ENCODE results near the gene LGALS3. TPM values are rescaled to one million over a fixed set of nuclear protein-coding genes. Genes with fewer than 3 reads are reported as not detected.

The LGALS3 gene
- total and polyA plus RNA-seq, 4 donors: 25.1 to 42.1 (median 38.7) TPM

DNA sequence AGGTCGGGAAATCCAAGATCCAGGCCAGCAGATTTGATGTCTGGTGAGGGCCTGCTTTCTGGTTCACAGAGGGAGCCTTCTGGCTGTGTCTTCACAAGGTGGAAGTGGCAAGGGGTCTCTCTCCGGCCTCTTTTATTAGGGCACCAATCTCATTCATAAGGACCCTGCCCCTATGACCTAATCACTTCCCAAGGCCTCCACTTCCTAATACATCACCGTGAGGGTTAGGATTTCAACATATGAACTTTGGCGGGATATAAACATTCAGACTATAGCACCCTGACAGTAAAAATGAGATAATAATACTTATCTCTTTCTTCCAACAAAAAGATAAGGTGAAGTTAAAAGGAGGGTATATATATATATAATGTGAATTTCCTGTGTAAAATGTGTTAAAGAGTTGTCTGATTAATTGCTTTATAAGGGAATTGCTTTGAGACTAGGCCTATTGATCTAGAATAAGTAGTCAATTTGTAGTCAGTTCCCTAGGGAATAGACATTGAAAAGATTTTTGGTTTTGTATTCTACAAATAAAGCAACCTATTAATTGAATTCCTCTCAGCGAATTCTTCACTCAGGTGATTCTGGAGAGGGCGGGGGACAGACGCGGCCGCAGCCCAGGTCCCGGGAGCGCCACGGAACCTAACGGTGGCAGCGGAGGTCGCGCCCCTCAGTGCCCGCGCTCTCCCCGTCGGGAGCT is 516 bp upstream of the LGALS3 start:
- peaks cover 27% of the 10 kb centered on the region for H3K27me3 ChIP-seq (ENCODE audit: control insufficient read depth, insufficient read depth, low read length)
- no peaks in the 10 kb centered on the region for H3K36me3 ChIP-seq (ENCODE audit: control insufficient read depth, insufficient read depth, low read length)
- DNase-seq (ENCODE audit: low read depth in 4 of 6, low spot score in 6 of 6): peak in 1 of 6 donors; percentile 9
- H3K4me1 ChIP-seq (ENCODE audit: control insufficient read depth, insufficient read depth, low read length): peaks cover 10% of the 10 kb centered on the region
- WGBS (ENCODE audit: insufficient coverage): 9% methylated on average over 16 of the region's 20 CpGs
- H3K9me3 ChIP-seq (ENCODE audit: control insufficient read depth, insufficient read depth, low read length): no peaks in the 10 kb centered on the region
- H3K27ac ChIP-seq (ENCODE audit: low read depth, low read length): no peak overlapping the region
- H3K4me3 ChIP-seq (ENCODE audit: low read depth, low read length): peak overlapping the region; percentile 22

DNA sequence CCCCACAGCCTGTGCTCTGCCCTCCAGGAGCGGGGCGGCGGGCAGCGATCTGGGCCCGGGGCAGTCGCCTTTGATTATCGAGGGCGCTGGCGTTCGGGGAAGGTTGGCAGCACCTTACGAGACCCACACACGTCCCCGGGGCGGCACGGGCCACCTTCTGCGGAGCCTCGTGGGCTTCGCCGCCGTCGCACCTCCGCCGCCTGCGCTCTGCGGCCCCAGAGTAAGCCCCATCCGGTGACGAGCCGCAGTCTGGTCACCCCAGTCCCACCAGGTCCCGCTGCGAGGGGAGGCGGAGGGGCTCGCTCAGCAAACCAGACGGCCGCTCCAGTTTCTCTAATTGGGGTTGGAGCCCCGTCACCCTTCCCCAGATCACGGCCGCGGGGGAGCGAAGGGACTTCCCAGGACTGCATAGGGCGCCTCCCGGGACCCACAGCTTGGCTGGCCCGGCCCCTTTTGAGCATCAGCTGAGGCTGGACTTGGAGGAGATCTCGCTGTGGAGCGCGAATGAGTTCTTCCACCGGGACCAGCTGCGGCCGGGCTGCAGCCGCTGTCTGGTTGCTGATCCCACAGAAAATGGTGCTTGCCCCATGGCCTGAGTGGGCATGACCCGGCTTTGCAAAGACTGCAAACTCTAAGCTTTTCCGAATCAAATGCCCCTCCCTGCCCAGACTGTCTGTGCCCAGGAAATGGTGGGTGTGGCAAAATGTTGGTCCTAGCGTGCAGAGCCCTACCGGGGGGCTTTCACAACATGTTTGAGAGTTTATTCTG is 560 bp downstream of the LGALS3 start:
- Histone ChIP-seq H3K9me3 (ENCODE audit: control insufficient read depth, insufficient read depth, low read length) (no peaks in the 10 kb centered on the region), H3K4me1 (ENCODE audit: control insufficient read depth, insufficient read depth, low read length) (peaks cover 10% of the 10 kb centered on the region), H3K4me3 (ENCODE audit: low read depth, low read length) (peak overlapping the region; percentile 66), H3K27me3 (ENCODE audit: control insufficient read depth, insufficient read depth, low read length) (peaks cover 27% of the 10 kb centered on the region), H3K27ac (ENCODE audit: low read depth, low read length) (peak overlapping the region; percentile 25), H3K36me3 (ENCODE audit: control insufficient read depth, insufficient read depth, low read length) (no peaks in the 10 kb centered on the region)
- 0% methylated on average over 51 of the region's 53 CpGs for WGBS (ENCODE audit: insufficient coverage)
- DNase-seq (ENCODE audit: low read depth in 4 of 6, low spot score in 6 of 6): peak in 2 of 6 donors; percentile 19 to 60

DNA sequence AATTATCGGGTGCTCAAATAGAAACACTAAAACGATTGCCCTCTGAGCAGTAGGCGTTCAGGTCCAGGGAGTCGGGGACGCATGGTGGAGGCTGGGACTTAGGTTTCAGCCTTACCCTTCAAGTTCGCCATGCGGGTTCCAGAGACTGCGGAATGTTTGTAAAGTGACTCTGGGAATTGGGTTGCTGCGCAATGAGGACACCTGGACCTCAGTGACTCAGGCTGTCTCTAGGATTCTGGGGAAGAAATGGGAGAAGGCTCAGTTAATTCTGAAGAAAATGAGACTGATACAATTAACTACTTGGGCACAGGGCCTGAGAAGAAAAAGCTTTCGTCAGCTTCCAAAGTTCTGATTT is 1.1 kb downstream of the LGALS3 start:
- WGBS (ENCODE audit: insufficient coverage): 47% methylated on average over 10 of the region's 10 CpGs
- Histone ChIP-seq H3K27ac (ENCODE audit: low read depth, low read length) (no peak overlapping the region), H3K9me3 (ENCODE audit: control insufficient read depth, insufficient read depth, low read length) (no peaks in the 10 kb centered on the region), H3K36me3 (ENCODE audit: control insufficient read depth, insufficient read depth, low read length) (no peaks in the 10 kb centered on the region), H3K27me3 (ENCODE audit: control insufficient read depth, insufficient read depth, low read length) (peaks cover 27% of the 10 kb centered on the region), H3K4me3 (ENCODE audit: low read depth, low read length) (peak overlapping the region; percentile 66), H3K4me1 (ENCODE audit: control insufficient read depth, insufficient read depth, low read length) (peaks cover 10% of the 10 kb centered on the region)
- no peak for DNase-seq (ENCODE audit: low read depth in 4 of 6, low spot score in 6 of 6)

DNA sequence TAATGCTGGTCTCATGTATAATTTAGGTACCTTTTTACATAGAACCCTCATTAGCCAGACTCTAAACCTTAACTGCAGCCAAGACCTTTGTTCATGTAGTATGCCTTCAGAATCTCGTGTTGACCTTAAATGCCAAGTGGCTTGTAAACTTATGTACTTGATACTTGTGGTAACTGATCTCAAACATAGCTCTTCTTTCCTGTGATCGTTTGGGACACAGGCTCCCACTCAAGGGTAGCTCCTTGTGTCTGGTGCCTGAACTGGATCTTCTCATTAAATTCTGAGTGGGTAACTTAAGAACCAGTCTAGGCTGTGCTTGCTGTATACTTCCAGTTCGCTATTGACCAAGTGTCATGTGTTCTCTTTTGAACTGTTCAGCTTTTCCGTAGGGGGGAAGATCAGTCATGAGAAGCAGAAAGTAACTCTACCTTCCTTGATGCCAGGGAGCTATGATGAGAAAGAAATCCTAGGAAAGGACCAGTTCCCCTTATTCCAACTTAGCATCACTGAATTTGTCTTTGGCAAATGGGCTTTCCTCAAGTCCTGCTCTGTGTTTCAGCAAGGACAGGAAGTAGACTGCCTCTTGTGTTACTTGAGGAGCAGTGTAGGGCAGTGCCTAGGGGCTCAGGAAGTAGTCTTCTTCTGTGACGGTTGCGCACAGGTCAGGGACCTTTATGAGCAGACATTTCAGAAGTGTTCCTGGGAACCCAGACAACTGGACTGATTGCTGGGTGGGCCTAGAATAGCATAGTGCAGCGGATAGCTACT is 2.5 kb downstream of the LGALS3 start:
- WGBS (ENCODE audit: insufficient coverage): 93% methylated on average over 3 of the region's 7 CpGs
- Histone ChIP-seq H3K4me1 (ENCODE audit: control insufficient read depth, insufficient read depth, low read length) (peaks cover 10% of the 10 kb centered on the region), H3K9me3 (ENCODE audit: control insufficient read depth, insufficient read depth, low read length) (no peaks in the 10 kb centered on the region), H3K27ac (ENCODE audit: low read depth, low read length) (no peak overlapping the region), H3K4me3 (ENCODE audit: low read depth, low read length) (no peak overlapping the region), H3K27me3 (ENCODE audit: control insufficient read depth, insufficient read depth, low read length) (peaks cover 27% of the 10 kb centered on the region), H3K36me3 (ENCODE audit: control insufficient read depth, insufficient read depth, low read length) (no peaks in the 10 kb centered on the region)
- DNase-seq (ENCODE audit: low read depth in 4 of 6, low spot score in 6 of 6): no peak

DNA sequence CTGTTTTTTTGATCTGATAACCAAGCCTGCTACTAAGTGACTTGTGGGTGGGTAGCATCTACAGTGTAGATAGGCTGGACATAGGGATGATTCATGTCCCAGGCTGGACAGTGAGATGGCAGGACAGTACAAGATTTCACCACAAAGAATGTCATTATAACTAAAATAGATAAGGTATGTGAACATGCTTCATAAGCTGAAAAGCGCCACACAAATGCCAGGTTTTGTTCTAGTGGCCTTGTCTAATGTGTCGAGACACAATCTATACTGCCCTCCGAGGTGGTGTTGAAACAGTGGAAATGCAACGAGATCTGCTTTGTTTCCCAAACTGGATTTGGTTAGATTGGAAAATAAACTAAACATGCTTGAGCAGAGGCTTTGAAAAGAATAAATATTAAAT is 4.4 kb downstream of the LGALS3 start:
- peak in 1 of 6 donors; percentile 55 for DNase-seq (ENCODE audit: low read depth in 4 of 6, low spot score in 6 of 6)
- Histone ChIP-seq H3K9me3 (ENCODE audit: control insufficient read depth, insufficient read depth, low read length) (no peaks in the 10 kb centered on the region), H3K4me1 (ENCODE audit: control insufficient read depth, insufficient read depth, low read length) (peaks cover 15% of the 10 kb centered on the region), H3K36me3 (ENCODE audit: control insufficient read depth, insufficient read depth, low read length) (peaks cover 4% of the 10 kb centered on the region), H3K4me3 (ENCODE audit: low read depth, low read length) (no peak overlapping the region), H3K27me3 (ENCODE audit: control insufficient read depth, insufficient read depth, low read length) (peaks cover 27% of the 10 kb centered on the region), H3K27ac (ENCODE audit: low read depth, low read length) (no peak overlapping the region)
- 63% methylated on average over 2 of the region's 4 CpGs for WGBS (ENCODE audit: insufficient coverage)

DNA sequence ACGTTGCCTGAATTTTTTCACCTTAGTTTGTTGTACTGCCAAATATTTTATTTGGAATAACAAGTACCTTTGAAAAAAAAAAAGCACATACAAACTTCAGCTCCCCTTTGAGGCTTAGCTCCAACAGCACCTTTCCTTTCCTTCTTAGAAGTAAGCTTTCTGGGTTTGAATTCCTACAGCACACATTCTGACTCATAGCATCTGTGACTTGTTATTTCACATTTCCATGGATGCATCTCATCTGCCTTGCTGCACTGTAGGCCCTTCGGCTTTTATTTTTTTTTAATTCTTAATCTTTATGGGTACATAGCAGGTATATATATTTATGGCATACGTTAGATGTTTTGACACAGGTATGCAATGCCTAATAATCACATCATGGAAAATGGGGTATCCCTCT is 7.2 kb downstream of the LGALS3 start:
- Histone ChIP-seq H3K27me3 (ENCODE audit: control insufficient read depth, insufficient read depth, low read length) (peaks cover 5% of the 10 kb centered on the region), H3K36me3 (ENCODE audit: control insufficient read depth, insufficient read depth, low read length) (peaks cover 4% of the 10 kb centered on the region), H3K4me3 (ENCODE audit: low read depth, low read length) (no peak overlapping the region), H3K4me1 (ENCODE audit: control insufficient read depth, insufficient read depth, low read length) (peaks cover 5% of the 10 kb centered on the region), H3K27ac (ENCODE audit: low read depth, low read length) (no peak overlapping the region), H3K9me3 (ENCODE audit: control insufficient read depth, insufficient read depth, low read length) (no peaks in the 10 kb centered on the region)
- DNase-seq (ENCODE audit: low read depth in 4 of 6, low spot score in 6 of 6): no peak
- no CpG with 5 or more reads among the region's 3 CpGs for WGBS (ENCODE audit: insufficient coverage)

DNA sequence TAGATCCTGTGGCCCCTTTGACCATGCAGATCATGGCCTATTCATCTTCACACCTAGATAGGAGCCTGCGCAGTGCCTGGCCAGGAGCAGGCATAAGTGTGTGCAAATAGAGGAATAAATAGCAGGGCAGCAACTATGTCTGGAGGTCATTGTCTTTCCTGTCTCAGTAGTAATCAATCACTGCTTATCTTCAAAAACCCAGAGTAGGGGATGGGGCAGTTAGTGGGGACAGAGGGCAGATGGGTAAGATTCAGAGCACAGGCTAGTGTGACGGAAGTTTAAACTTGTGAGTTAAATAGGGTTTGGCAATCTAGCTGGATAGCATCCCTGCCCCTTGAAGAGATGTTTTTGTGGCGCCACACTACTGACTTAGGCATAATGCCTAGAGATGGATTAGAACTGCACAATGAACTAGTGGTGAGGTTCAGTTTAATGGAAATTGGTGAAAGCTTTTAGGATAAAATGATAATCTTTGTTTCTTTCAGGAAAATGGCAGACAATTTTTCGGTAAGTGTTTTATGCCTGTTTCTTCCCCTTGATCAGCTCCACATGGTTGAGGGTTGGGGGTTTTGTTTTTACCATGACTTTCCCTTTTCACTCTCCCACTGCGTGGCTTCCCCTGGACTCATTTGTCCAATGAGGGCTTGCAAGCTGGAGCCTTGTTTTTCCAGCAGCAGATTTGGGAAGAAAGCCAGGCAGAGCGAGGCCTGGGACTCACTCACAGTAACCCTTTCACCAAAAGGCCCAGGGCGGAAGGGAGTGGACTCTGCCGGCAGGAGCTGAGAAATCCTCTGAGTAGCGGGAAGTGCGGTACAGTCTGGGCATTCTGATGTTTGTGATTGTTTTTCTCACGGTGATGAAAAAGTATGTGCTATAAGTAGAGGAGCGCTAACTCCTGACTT is 8.1 kb downstream of the LGALS3 start:
- Histone ChIP-seq H3K4me3 (ENCODE audit: low read depth, low read length) (peak overlapping the region; percentile 14), H3K27me3 (ENCODE audit: control insufficient read depth, insufficient read depth, low read length) (no peaks in the 10 kb centered on the region), H3K9me3 (ENCODE audit: control insufficient read depth, insufficient read depth, low read length) (no peaks in the 10 kb centered on the region), H3K4me1 (ENCODE audit: control insufficient read depth, insufficient read depth, low read length) (peaks cover 5% of the 10 kb centered on the region), H3K36me3 (ENCODE audit: control insufficient read depth, insufficient read depth, low read length) (peaks cover 4% of the 10 kb centered on the region), H3K27ac (ENCODE audit: low read depth, low read length) (peak overlapping the region; percentile 82)
- WGBS (ENCODE audit: insufficient coverage): 40% methylated on average over 4 of the region's 12 CpGs
- DNase-seq (ENCODE audit: low read depth in 4 of 6, low spot score in 6 of 6): peak; percentile 57 to 94 (median 70)

DNA sequence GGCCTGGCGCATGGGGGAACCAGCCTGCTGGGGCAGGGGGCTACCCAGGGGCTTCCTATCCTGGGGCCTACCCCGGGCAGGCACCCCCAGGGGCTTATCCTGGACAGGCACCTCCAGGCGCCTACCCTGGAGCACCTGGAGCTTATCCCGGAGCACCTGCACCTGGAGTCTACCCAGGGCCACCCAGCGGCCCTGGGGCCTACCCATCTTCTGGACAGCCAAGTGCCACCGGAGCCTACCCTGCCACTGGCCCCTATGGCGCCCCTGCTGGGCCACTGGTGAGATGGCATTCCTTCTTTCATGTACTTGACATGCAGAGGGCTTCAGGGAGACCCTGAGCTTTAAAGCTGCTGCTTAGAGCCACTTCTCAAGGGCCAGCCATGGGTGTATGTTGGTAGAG is 9.0 kb downstream of the LGALS3 start:
- no peak for DNase-seq (ENCODE audit: low read depth in 4 of 6, low spot score in 6 of 6)
- peaks cover 5% of the 10 kb centered on the region for H3K4me1 ChIP-seq (ENCODE audit: control insufficient read depth, insufficient read depth, low read length)
- WGBS (ENCODE audit: insufficient coverage): 80% methylated on average over 7 of the region's 7 CpGs
- H3K9me3 ChIP-seq (ENCODE audit: control insufficient read depth, insufficient read depth, low read length): no peaks in the 10 kb centered on the region
- peaks cover 4% of the 10 kb centered on the region for H3K36me3 ChIP-seq (ENCODE audit: control insufficient read depth, insufficient read depth, low read length)
- peak overlapping the region; percentile 82 for H3K27ac ChIP-seq (ENCODE audit: low read depth, low read length)
- H3K4me3 ChIP-seq (ENCODE audit: low read depth, low read length): no peak overlapping the region
- no peaks in the 10 kb centered on the region for H3K27me3 ChIP-seq (ENCODE audit: control insufficient read depth, insufficient read depth, low read length)

DNA sequence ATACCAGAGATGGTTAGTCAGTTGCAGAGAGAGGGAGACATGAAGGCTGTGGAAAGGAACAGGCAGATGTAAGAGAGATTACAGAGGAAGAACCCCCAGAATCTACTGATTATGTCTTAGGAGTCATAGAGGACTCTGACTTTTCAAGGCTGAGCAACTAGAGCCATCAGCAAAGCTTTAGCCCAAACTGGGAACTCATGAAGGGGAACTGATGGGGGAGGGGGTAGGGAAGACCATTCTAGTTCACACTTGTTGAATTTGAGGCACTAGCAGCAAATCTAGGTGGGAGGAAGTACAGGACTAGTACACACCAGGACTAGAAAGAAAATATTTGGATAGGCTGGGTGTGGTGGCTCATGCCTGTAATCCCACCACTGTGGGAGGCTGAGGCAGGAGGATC is 10.1 kb downstream of the LGALS3 start:
- Histone ChIP-seq H3K36me3 (ENCODE audit: control insufficient read depth, insufficient read depth, low read length) (peaks cover 4% of the 10 kb centered on the region), H3K27ac (ENCODE audit: low read depth, low read length) (no peak overlapping the region), H3K4me3 (ENCODE audit: low read depth, low read length) (no peak overlapping the region), H3K9me3 (ENCODE audit: control insufficient read depth, insufficient read depth, low read length) (no peaks in the 10 kb centered on the region), H3K27me3 (ENCODE audit: control insufficient read depth, insufficient read depth, low read length) (no peaks in the 10 kb centered on the region), H3K4me1 (ENCODE audit: control insufficient read depth, insufficient read depth, low read length) (peaks cover 5% of the 10 kb centered on the region)
- no peak for DNase-seq (ENCODE audit: low read depth in 4 of 6, low spot score in 6 of 6)
